SK-N-SH (cell line): Measurements from ENCODE around the gene ALX1.

Experiments
- CTCF ChIP-seq: fragments of 200-600 bp; sonication (generic); IDR thresholded peaks from 2 replicates; pipeline ENCODE4 v1.6.1; 2017; ENCODE audit warnings: antibody characterized with exemption, mild to moderate bottlenecking, moderate library complexity
- EZH2phosphoT487 ChIP-seq: fragments of 200-600 bp; sonication (generic); IDR thresholded peaks from 2 replicates; pipeline ENCODE4 v1.6.1; 2017; ENCODE audit warnings: low read depth, mixed run types, mild to moderate bottlenecking, antibody characterized with exemption, moderate library complexity, borderline replicate concordance
- GABPA ChIP-seq: IDR thresholded peaks from 2 replicates; pipeline ENCODE4 v1.4.0; 2012; ENCODE audit warnings: low read depth, mild to moderate bottlenecking
- SIN3A ChIP-seq: IDR thresholded peaks from 2 replicates; pipeline ENCODE4 v1.6.1; 2012; ENCODE audit warnings: low read depth, mild to moderate bottlenecking, low read length, moderate library complexity, borderline replicate concordance
- YY1 ChIP-seq: IDR thresholded peaks from 2 replicates; pipeline ENCODE4 v1.4.0; 2012; ENCODE audit warnings: low read depth, mild to moderate bottlenecking

- TF ChIP-seq CTCF (no peak), EZH2phosphoT487 (no peak), SIN3A (no peak), YY1 (no peak), GABPA (no peak)
Observed at GRCh38 chr12:85309125-85309566, 29.1 kb downstream of the ALX1 start.
